ENCODE results near the gene PHF2.

PHF2 gene

DNA sequence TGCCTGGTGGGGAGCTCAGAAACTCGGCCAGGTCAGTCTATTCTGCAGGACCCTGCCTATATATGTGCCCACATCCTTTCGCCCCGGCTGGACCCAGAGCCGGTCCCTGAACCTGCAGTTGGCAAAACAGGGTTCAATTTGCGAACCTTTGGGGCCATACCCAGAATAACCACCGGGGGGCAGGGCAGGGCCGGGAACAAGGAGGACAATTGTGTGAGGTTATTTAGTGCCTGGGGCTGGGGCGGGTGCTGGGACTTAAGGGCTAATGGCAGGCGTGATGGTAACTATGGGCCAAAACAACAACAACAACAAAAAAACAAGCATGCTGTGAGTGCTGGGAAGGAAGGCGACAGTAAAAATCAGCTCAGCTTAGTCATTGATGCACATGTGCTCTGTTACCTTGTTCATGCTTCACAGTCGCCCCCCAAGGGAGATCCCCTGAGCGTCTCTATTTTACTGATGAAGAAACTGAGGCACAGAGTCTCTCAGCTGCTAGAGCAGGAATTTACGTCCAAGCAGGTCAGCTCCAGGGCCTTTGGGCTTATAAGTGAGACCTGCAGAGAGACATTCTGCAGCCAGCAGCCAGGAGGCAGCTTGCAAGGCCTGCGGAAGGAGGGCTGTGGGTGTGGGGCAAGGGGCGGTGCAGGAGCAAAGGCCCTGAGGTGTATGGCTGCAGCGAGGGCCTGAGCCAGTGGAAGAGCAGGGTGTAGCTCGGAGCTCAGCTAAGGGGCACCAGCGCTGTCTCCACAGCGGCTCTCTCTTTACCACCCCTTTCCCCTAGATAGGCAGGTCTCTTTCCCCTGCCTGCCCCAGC, 106.0 kb downstream of the PHF2 start:
- DNase-seq: no peak

DNA sequence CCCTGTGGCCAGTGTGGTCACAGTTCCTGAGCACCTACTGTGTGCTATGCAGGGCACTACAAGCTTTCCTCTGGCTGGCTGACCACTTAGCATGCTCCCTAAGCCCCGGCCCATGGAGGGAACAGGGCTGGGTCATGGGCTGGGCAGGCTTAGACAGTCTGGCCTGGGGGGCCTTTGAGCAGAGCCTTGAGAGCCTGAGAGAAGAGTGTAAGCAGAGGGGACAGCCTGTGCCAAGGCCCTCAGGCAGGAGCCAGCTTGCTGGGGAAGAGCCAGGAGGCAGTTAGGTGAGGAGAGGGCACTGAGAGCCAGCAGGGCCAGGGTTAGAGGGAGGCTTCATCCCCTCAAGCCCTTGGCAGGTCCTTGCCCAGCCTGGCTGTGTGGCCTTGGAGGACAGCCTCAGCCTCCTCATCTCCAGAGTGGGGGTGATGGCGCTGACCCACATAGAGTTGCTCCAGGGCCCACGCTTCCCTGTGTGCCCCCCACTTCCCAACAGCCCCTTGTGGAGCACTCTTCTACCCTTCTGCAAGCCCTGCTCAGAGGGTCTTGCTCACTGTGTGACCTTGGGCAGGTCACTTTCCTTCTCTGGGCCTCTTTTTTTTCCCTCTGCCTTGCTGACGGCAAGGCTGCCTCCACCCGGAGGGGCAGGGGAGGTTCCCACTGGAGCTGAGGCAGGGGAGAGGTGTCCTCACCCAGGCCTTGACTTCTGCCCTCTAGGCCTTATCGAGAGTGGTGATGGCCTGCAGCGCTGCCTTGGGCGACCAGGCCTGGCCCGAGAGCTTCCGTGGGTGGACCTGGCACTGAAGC, 107.1 kb downstream of the PHF2 start:
- DNase-seq: no peak

DNA sequence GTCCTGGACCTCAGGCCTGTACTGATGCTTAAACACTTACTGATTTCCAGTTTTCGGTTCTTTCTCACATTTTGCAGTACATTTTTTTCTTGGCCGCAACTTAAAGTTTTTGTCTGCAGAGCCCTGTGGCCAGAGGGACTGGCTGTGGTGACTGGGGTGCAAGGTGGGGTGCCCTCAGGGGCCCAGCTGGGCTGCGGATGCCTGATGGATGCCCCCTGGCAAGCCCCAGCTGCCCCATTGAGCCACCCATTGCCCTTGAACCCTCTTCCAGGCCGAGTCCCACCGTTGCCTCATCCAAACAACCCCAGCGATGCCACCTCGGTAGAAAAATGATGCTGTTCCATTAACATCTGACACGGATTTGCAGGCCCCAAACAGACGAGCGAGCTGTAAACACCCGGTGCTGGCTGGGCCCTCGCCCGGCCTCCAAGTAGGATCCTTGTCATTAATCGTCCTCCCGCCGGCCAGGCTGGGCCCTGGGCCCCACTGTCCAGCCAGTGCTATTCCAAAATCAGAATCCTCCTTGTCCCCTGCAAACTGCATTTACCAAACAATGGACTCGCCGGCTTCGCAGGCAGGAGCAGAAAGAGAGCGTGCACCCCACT, 107.9 kb downstream of the PHF2 start:
- no peak for DNase-seq

DNA sequence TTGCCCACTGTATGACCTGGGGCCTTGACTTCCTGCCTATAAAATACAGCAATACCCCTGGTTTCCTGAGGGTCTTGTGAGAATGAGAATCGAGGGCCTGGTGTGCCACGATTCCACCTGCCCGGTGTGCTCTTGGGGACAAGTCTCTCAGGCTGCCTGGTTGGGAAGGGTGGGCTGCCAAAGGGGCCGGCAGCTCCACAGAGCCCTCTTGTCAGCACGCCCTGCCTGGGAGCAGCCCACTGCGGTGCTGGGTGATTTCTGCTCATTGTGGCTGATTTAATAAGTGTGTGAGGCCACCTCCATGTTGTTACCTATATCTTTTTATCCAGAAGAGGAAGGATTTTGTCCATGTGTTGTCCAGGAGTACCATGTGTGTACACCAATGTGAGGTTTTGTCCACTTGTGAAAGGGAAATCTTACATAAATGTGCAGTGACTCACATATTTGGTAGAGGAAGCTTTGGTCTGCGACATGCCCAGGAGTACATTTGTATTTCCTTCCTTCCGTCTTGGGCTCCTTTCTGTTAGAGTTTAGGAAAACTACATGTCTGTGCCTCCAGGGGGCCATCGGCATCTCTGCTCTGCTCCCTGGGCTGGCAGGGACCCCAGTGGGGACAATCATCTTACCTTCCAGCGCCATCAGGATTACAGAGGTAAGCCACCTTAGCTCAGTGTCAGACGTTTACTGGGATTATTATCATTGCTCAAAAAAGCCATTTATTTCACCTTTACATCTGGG, 108.6 kb downstream of the PHF2 start:
- DNase-seq: no peak

DNA sequence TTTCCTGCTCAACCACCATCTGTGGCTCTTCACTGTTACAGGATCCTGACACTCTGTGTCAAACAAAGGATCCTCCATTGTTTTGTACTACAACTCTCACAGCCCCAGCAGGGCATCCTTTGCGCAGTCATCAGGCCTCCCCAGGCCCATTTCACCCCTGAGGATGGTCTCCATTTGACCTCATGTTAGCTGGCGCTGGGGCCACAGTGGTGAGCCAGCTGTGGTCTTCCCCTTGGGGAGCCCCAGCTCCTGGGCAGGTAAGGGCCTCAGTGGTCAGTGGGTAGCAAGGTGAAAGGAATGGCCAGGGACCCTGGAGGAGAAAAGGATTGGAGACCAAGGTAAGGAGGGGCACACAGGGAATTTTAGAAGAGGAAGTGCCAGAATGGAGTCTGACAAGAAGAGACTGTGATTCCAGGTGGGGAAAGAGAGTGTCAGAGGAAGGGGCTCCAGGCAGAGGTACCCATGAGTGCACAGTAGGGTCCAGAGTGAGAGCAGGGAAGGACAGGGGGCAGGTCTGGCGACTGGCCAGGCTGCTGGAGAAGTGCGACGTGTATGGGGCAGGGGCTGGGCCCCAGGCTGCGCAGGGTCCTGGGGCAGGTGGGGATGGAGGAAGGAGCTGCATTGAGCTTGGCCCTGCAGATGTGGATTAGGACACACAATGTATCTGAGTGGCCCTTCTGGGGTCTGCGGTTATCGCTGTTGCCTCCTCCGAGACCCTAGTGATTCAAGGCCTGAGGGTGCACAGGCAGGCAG, 109.9 kb downstream of the PHF2 start:
- DNase-seq: no peak

DNA sequence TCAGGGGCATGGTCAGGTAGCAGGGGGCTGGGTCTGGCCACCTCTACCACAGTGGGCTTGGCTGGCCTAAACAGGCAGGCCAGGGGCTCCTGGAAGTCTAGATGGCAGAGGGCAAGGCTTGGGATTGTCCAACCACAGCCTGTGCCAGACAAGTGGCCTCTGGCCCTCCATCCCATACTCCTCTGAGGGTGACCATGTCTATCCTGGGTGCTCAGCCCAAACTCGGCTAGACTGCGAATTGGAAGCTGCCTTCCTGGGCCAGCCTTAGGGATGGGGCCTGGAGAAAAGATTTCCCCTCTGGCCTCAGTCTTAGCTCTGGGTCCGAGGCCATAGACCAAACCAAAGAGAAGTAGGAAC, 110.5 kb downstream of the PHF2 start:
- DNase-seq: no peak

DNA sequence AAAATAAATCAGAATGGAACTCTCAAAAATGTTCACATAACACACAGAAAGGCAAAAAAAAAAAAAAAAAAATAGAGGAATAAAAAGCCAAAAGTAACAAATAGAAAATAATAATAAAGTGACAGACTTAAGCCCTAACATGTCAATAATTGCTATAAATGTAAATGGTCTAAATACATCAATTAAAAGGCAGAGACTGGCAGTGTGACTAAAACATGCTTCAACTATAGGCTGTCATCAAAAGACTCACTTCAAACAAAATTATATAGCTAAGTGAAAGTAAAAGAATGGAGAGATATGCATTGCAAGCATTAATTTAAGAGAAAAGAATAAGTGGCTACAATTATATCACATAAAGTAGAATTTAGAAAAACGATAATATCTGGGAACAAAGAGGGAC, 114.2 kb downstream of the PHF2 start:
- no peak for DNase-seq

DNA sequence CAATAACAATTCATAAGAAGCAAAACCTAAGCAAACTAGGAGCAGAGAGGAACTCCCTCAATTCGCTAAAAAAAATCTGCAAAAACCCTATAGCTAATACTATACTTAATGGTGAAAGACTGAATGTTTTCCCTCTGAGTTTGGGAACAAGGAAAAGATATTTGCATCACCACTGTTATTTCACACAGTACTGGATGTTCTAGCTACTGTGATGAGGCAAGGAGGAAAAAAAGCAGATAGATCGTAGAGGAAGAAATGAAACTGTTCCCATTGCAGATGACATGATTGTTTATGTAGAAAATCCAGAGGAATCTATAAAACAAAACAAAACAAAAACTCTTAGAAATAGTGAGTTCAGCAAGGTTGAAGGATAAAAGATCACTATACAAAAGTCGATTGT, 116.7 kb downstream of the PHF2 start:
- no peak for DNase-seq

DNA sequence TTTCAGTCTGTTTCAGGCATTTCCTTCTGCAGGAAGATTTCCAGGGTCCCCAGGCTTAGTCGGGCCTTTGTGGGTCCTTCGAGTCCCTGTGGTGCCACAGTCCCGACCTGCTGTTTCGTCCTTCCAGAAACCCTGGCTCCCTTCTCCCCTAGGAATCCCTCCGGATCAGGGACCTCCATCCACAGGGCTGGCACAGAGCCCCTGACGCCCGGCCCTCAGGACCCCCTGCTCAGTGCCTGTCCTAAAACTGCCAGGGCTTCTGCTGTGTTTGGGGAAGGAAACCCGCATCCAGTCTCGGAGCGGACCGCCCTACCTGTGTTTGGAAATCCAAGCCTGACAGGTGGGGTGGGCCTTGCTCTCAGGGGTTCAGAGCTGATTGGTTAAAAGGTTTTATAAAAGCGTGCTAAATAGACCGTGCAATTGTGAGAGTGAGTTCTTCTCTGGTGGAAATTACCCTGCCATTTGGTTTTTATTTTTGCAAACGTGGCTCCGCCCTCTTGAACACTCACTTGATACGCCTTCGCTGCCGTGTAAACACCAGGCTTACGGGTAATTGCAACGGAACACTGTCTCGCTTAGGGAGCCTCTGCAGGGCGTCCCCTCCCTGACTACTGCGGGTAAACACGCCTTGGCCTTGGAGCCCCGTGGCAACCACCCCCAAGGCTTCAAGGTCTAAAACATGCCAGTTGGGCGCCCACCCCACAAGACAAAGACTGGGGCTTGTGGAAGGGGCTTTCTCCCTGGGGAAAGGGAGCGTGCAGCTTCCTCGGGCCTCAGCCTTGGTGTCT, 121.2 kb downstream of the PHF2 start:
- no peak for DNase-seq

DNA sequence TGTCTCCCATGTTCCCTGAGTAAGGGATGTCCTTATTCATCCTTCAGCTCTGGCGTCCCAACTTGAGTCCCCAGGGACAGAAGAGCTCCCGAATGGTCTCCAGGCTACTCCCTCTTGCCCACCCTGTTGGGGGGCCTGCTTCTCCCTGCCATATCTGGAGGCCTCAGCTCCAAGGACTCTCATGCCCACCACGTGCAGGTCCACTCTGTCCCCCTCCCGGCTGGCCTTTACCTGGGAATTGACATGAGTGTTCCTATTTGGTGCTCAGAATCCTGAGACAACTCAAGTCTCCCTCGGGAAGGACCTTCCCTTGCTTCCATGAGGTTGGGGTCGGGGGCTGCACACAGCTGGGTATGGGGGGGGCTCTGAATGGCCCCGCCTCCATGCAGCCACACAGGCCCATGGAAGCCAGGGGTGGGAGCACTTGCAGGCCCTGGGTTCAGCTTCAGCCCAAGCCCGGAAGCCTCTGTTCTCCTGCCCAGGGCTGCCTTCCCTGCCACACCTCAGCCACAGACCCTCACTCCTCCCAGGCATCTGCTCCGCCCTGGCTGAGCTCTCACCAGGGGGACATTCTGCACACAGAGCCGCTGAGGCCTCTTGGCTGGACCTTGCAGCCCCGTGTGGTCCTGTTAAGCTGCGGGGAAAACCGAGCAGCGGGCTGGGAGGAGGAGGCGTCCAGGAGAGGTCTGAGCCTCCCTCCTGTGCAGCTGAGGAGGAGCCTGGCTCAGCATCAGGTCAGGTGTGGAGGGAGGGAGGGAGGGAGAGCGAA, 121.9 kb downstream of the PHF2 start:
- DNase-seq: no peak

DNA sequence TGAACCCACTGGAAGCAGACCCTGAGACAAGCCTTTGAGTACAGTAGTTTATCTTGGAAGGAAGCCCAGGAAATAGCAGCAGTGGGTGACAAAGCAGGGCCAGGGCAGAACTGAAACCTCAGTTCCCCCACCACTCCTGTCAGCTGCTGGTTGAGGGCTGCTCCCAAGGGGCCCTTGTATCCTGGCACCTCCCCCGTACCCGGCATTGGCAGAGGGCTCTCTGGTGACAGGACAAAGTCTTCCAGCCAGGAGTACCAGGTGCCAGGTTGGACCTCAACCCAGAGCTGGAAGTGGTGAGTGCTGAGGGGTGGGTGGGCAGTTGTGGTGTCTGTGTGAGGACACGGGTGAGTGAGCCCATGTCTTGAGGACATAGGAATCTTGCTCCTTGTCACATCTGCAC, 123.3 kb downstream of the PHF2 start:
- no peak for DNase-seq

DNA sequence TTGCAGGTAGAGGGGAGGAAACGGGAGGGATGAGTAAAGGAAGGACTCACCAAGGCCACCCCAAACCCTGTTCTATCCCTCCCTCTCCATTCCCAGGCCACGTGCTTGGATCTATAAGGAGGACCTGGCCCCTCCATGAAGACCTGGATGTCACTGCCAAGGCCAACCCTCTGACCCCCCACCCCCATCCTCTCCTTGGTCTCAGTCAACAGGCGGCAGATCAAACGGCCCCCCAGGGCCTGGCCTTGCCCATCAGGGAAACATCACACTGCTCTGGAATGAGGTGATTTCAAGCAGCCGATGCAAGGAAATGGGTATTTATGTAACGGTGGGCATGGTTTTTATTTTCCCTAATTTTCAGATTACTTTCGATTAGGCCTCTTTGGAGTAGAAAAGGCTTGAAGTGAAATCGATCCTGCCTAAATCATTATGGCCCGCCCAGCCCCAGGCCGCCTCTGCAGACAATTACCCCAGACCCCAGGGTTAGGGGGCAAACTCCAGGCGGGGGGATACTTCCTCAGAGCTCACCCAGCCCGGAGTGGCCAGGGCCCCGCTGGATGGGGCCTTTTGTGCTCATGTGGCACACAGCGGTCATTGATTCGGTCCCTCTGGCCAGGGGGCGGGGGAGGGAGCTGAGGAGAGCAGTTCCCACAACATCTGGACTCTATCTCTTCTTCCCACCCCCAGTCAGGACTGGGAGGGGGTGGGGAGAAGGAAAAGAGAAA, 125.3 kb downstream of the PHF2 start:
- DNase-seq: no peak

DNA sequence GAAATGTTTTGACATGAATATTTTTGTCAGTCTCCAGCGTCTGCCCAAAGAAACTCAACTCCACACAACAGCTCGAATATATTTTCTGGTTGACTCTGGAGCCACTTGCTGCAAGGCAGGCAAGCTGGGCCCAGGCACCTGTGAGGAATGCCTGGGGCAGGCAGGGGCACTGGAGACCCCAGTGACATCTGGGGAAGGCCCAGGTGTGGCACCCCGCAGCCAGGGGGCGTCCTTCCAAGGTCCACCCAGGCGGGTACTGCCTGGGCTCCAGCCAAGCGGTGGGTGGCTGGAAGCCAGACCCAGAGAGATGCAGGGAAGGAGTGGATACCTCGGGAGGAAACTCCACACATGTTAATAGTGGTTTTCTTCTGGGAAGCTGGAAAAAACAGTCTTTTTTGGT, 125.9 kb downstream of the PHF2 start:
- no peak for DNase-seq

DNA sequence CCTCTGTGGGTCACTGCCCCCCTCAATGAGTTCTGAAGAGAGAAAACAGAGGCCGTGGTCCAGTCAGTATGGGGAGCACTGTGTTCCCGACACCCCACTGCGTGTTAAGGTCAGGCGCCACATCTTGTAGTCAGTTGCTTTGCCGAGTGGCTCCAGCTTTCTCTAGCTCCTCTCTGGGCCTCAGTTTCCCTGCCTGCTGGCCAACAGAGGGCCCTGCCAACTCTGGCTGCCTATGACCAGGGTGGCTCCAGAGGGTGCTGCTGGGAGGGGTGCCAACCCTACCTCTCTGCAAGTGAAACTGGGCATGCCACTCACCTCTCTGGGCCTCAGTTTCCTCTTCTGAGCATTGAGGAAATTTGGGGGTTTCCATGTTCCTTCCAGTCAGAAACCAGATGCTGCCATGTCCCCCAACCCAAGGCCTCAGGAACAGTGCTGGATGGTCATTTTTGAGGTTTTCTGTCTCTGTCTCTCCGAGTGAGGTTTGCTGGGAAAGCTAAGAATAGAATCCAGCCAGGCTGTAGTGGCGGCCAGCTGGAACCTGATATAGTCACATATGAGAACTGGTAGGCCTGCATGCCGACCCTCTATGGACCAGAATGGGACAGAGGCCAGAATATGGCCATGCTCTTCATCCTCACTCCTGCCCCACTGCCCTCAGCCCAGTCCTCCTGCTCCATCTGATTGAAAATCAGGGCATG, 132.1 kb downstream of the PHF2 start:
- DNase-seq: no peak

DNA sequence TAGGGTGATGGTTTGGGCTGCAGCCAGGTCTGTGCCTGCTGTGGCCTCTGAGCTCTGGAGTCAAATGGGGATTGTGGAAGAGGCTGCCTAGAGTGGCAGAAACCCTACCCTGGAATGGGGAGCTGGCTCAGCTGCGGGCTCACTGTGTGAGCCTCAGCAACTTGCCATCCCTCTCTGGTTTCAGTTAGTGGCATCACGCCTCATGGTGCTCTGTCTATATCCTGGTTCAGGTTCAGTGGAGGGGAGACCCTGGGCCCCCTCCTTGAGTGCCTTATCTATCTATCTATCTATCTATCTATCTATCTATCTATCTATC, 132.6 kb downstream of the PHF2 start:
- no peak for DNase-seq

DNA sequence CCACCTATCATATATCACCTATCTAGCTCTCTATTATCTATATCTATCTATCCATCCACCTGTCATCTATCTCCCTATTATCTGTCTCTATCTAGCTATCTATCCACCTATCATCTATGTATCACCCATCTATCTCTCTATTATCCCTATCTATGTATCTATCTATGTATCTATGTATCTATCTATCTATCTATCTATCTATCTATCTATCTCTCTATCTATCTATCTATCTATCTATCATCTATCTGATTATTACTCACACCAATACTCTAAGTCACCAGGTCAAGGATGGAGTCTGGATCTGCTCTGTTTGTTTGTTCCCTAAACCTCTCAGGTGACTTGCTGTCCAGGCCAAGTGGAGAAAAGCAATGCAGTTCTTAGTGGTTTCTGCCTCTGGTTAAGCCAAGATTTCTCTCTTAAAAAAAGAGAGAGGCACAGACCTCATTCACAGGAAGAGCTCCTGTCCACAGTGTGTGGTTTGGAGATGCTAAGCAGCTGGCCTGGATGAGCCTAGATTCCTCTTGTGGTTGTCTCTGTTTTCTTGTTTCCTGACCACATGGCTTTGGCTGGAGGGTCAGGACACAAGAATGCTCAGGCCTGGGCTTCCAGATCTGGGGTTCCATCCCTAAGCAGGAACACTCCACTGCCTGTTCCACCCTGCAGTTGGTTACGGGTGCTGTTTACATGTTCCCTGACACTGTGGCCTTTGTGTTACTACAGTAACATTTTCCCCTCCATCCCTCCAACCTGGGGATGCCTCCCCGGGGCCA, 133.4 kb downstream of the PHF2 start:
- DNase-seq: no peak

DNA sequence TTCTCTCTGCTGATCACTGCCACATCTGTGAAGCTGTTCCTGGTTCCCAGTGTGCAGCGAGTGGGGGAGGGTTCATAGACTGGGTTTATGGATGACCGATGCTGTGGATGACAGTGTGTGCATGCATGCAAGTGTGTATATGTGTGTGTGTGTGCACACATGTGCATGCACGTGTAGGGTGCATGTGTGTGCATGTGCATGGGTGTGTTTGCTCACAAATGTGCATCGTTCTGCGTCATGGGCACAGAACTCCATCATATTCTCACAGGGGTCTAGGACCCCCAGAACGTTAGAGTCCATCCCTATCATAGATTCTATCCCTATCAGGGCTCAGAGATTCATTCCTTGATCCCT, 134.0 kb downstream of the PHF2 start:
- no peak for DNase-seq

DNA sequence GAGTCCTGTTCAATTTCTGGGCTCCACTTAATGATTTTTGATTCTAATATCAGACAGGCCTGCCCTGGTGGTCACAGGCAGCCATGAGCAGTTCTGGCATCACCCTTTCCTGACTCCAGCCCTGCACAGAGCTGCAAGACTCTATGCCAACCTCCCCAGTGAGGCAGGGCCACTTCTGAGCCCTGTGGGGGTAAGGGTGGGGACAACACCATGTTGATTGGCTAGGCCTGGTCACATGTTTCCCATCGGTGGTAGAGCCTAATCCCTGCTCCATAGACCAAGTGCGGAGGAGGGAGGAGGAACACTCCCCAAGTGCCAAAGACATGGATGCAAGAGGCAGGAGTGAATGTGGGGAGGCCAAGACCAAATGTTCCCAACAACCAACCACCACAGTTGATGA, 134.6 kb downstream of the PHF2 start:
- DNase-seq: no peak

DNA sequence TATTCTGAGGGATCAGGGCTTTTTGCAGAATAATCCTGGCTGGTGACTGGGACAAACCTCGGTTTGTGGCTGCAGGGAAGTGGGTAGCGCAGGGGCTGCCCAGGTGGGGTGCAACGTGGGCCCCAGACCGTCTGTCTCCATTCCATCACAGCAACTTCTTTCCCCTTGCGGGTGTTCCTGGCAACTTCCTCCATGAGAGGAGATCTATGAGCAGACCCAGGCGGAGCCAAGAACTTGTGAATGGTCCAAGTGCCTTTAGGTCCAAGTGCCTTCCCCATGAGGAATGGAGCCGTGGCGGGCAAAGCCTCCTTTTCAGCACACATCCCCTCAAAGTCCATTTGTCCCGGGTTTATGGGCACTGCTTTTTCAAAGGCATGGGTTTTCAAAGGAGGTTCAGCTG, 136.5 kb downstream of the PHF2 start:
- DNase-seq: no peak

All from NCI-H1694 (cell line).